ENCODE results near the gene PRKG1. TPM values are rescaled to one million over a fixed set of nuclear protein-coding genes. Genes with fewer than 3 reads are reported as not detected.
"Not testable (repeated sequence)": the region's sequence is repeated elsewhere in the genome, so short reads cannot be mapped to it uniquely, and the experiment has no call there.

PRKG1 gene
- total RNA-seq, 1 experiment from 2014 or later: 10.4 TPM

GRCh38 chr10:51266496-51266895 lies 192.2 kb downstream of the PRKG1 start:
- Histone ChIP-seq H3K9ac (ENCODE audit: extremely low read depth, insufficient read length, low read length) (no peak overlapping the region), H3K4me1 (ENCODE audit: insufficient read depth, low read length) (peaks cover 10% of the 10 kb centered on the region; the same call in 1 of the 2 replicates), H3K27ac (ENCODE audit: insufficient read length, low read depth, low read length) (no peak overlapping the region), H2AFZ (ENCODE audit: low read length) (no peak overlapping the region), H2BK5ac (ENCODE audit: insufficient read length, low read length) (no peak overlapping the region), H3K4me2 (ENCODE audit: insufficient read depth, insufficient read length, low read length) (no peak overlapping the region), H3K23ac (ENCODE audit: insufficient read length, low read depth, low read length) (no peak overlapping the region), H3K9me3 (ENCODE audit: control insufficient read depth, low read depth, low read length) (no peaks in the 10 kb centered on the region), H3K79me2 (ENCODE audit: insufficient read depth, low read length) (no peaks in the 10 kb centered on the region), H3K14ac (ENCODE audit: insufficient read depth, low read length) (no peak overlapping the region), H3K4ac (ENCODE audit: low read depth, low read length) (no peak overlapping the region), H4K20me1 (ENCODE audit: control insufficient read depth, insufficient read depth, insufficient read length) (no peaks in the 10 kb centered on the region), H4K8ac (replicated peaks; ENCODE audit: insufficient read length, low read depth, low read length) (no peak overlapping the region), H4K91ac (ENCODE audit: insufficient read length, low read depth, low read length) (no peak overlapping the region), H2BK12ac (ENCODE audit: insufficient read length, low read depth, low read length) (no peak overlapping the region), H3K18ac (ENCODE audit: insufficient read length, low read depth, low read length) (no peak overlapping the region), H2AK5ac (ENCODE audit: insufficient read length, low read length) (no peak overlapping the region), H2BK120ac (ENCODE audit: low read depth, low read length, poor library complexity, severe bottlenecking) (no peak overlapping the region), H4K5ac (ENCODE audit: insufficient read length, low read depth, low read length) (no peak overlapping the region), H3K23me2 (ENCODE audit: insufficient read length, low read depth, low read length, poor library complexity, severe bottlenecking) (no peaks in the 10 kb centered on the region), H3T11ph (ENCODE audit: low read length) (no peak overlapping the region), H2BK20ac (ENCODE audit: low read depth, low read length, poor library complexity, severe bottlenecking) (no peak overlapping the region), H2BK15ac (ENCODE audit: low read depth, low read length) (no peak overlapping the region), H3K79me1 (ENCODE audit: insufficient read depth, low read depth, low read length, poor library complexity, severe bottlenecking) (no peaks in the 10 kb centered on the region), H3K27me3 (ENCODE audit: insufficient read depth, low read length) (no peaks in the 10 kb centered on the region), H3K56ac (ENCODE audit: insufficient read length, low read depth, low read length) (no peak overlapping the region)
- Mint-ChIP-seq H3K27me3 (ENCODE audit: low read depth) (no peaks in the 10 kb centered on the region; the same call in 1 of the 2 replicates), H3K4me3 (no peak overlapping the region), H3K27ac (peak overlapping the region in 1 of 3 experiments; percentile 6; a peak in 2 of 7 replicates), H3K4me1 (peaks cover 64 to 73% of the 10 kb centered on the region in 2 experiments), H3K36me3 (ENCODE audit: insufficient read depth in 1 of 3, low read depth in 3 of 3) (peaks cover 1 to 7% (median 4%) of the 10 kb centered on the region in 3 experiments; a peak in 4 of 7 replicates), H3K9me3 (no peaks in the 10 kb centered on the region)
- no peak for DNase-seq
- whole genome bisulfite sequencing (ENCODE audit: extremely low coverage, insufficient read length, low lambda C conversion rate): no CpG with 5 or more reads among the region's 3 CpGs
- TF ChIP-seq CTCF (conservative IDR thresholded peaks at IDR 0.05): no peak

DNA sequence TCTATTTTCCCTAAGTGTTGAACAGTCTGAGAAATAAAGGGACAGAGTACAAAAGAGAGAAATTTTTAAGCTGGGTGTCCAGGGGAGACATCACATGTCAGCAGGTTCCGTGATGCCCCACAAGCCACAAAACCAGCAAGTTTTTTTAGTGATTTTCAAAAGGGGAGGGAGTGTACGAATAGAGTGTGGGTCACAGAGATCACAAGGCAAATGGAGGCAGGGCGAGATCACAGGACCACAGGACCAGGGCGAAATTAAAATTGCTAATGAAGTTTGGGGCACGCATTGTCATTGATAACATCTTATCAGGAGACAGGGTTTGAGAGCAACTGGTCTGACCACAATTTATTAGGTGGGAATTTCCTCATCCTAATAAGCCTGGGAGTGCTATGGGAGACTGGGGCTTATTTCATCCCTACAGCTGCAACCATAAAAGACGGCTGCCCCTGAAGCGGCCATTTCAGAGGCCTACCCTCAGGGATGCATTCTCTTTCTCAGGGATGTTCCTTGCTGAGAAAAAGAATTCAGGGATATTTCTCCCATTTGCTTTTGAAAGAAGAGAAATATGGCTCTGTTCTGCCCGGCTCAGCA lies 193.8 kb downstream of the PRKG1 start:
- H2BK15ac ChIP-seq (ENCODE audit: low read depth, low read length); H3K56ac ChIP-seq (ENCODE audit: insufficient read length, low read depth, low read length); H2AK5ac ChIP-seq (ENCODE audit: insufficient read length, low read length); H3K9ac ChIP-seq (ENCODE audit: extremely low read depth, insufficient read length, low read length); H2BK12ac ChIP-seq (ENCODE audit: insufficient read length, low read depth, low read length); H3K4me2 ChIP-seq (ENCODE audit: insufficient read depth, insufficient read length, low read length); H4K20me1 ChIP-seq (ENCODE audit: control insufficient read depth, insufficient read depth, insufficient read length); H3K27me3 ChIP-seq (ENCODE audit: insufficient read depth, low read length); H3K79me2 ChIP-seq (ENCODE audit: insufficient read depth, low read length); H4K5ac ChIP-seq (ENCODE audit: insufficient read length, low read depth, low read length); H3K23ac ChIP-seq (ENCODE audit: insufficient read length, low read depth, low read length); H2BK20ac ChIP-seq (ENCODE audit: low read depth, low read length, poor library complexity, severe bottlenecking); H2BK120ac ChIP-seq (ENCODE audit: low read depth, low read length, poor library complexity, severe bottlenecking); H4K91ac ChIP-seq (ENCODE audit: insufficient read length, low read depth, low read length); H2AFZ ChIP-seq (ENCODE audit: low read length); H3K14ac ChIP-seq (ENCODE audit: insufficient read depth, low read length); H2BK5ac ChIP-seq (ENCODE audit: insufficient read length, low read length); H3K4ac ChIP-seq (ENCODE audit: low read depth, low read length); H3K27ac ChIP-seq (ENCODE audit: insufficient read length, low read depth, low read length); H3T11ph ChIP-seq (ENCODE audit: low read length); H3K9me3 ChIP-seq (ENCODE audit: control insufficient read depth, low read depth, low read length); H3K27me3 Mint-ChIP-seq (ENCODE audit: low read depth); H3K23me2 ChIP-seq (ENCODE audit: insufficient read length, low read depth, low read length, poor library complexity, severe bottlenecking); H3K18ac ChIP-seq (ENCODE audit: insufficient read length, low read depth, low read length); H3K9me3 Mint-ChIP-seq; H3K79me1 ChIP-seq (ENCODE audit: insufficient read depth, low read depth, low read length, poor library complexity, severe bottlenecking); H4K8ac ChIP-seq (replicated peaks; ENCODE audit: insufficient read length, low read depth, low read length): not testable (repeated sequence)
- WGBS (ENCODE audit: extremely low coverage, insufficient read length, low lambda C conversion rate): no CpG with 5 or more reads among the region's 8 CpGs
- Mint-ChIP-seq H3K36me3 (ENCODE audit: insufficient read depth in 1 of 3, low read depth in 3 of 3) (peaks cover 4 to 11% (median 6%) of the 10 kb centered on the region in 3 experiments; a peak in 5 of 7 replicates), H3K27ac (peak overlapping the region; percentile 53 to 99 (median 98)), H3K4me3 (peak overlapping the region; percentile 6 to 65; a peak in 4 of 5 replicates), H3K4me1 (peaks cover 53 to 63% of the 10 kb centered on the region in 2 experiments)
- peak; percentile 33 for DNase-seq
- peaks cover 13% of the 10 kb centered on the region; the same call in 1 of the 2 replicates for H3K4me1 ChIP-seq (ENCODE audit: insufficient read depth, low read length)

Measured in H9 (cell line).